ENCODE data around the gene ZNF831. TPM values are rescaled to one million over a fixed set of nuclear protein-coding genes. Genes with fewer than 3 reads are reported as not detected.

The ZNF831 gene
- total and polyA plus RNA-seq, 11 donors = 0.02 to 0.77 (median 0.06) TPM; not detected in 2

DNA sequence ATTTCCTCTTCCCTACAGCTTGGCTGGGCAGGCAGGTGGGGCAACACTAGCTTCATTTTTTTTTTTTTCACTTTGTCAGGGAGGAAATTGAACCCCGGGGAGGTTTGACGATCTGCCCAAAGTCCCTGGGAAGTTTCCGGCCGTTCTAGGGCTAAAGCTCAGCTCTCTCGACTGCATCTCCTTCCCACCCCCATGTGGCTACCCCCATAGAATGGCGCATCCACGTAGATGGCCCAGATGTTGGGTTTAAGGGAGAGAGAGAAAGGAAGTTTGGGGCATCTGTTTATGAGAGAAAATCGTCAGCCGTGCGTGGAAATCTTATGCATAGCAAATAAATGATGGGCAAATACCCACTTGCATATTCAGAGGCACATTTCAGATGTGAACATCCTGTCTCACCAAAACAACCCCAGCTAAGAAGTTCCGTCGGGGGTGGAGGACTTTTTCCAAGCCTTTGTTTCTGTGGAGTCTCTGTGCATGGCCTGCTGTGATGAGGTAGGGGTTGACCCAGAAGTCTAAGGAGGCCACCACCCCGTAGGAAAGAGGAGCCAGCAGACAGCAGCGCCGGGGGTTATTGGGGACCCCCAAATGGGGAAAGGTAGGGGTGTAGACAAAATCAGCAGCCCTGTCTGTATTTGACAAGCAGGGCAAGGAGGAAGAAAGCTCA is 40.5 kb upstream of the ZNF831 start:
- H3K27me3 ChIP-seq = peaks cover 0 to 6% (median 0%) of the 10 kb centered on the region in 9 donors
- H3K9me3 ChIP-seq = peaks cover 0 to 5% (median 0%) of the 10 kb centered on the region in 12 donors
- peak overlapping the region in 1 of 12 donors; percentile 51 for H3K27ac ChIP-seq
- no peak for DNase-seq
- no peaks in the 10 kb centered on the region for H3K36me3 ChIP-seq
- intact Hi-C loops (cut with DNase I) = no loop called here
- peaks cover 0 to 13% (median 0%) of the 10 kb centered on the region in 12 donors for H3K4me1 ChIP-seq
- no peak overlapping the region for H3K4me3 ChIP-seq
- TF ChIP-seq, protein P1, sequence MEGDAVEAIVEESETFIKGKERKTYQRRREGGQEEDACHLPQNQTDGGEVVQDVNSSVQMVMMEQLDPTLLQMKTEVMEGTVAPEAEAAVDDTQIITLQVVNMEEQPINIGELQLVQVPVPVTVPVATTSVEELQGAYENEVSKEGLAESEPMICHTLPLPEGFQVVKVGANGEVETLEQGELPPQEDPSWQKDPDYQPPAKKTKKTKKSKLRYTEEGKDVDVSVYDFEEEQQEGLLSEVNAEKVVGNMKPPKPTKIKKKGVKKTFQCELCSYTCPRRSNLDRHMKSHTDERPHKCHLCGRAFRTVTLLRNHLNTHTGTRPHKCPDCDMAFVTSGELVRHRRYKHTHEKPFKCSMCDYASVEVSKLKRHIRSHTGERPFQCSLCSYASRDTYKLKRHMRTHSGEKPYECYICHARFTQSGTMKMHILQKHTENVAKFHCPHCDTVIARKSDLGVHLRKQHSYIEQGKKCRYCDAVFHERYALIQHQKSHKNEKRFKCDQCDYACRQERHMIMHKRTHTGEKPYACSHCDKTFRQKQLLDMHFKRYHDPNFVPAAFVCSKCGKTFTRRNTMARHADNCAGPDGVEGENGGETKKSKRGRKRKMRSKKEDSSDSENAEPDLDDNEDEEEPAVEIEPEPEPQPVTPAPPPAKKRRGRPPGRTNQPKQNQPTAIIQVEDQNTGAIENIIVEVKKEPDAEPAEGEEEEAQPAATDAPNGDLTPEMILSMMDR (IDR thresholded peaks at IDR 0.05) = no peak
- no peak for TF ChIP-seq POLR2A (IDR thresholded peaks at IDR 0.05)
- 68 to 76% (median 71%) methylated on average over 15 of the region's 15 CpGs for WGBS, 4 donors
- ATAC-seq = no peak

DNA sequence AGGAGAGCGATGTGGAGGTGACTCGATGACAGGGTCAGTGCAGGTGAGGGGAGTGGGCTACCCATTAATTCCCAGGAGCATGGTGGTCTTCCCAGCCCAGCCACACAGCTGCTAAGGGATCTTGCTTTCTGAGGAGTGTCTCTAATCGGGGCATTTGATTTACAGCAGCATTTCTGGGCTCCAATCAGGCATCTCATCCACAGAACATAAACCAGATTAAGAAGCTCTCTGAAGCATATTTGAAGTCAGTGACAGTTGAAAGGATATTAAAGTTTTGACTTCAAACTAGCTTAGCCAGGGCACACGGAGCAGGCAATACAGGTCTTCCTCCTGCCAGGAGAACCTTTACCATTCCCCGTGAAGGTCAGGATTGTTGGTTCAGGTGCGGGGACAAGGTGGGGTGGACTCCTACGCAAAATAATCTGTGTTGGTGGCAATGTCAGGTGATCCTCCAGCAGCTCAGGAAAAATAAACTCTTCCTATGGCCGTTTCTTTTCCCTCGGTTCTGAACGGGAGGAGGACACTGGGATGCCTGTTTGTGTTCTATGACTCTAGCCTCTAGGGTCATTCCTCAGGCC is 39.9 kb upstream of the ZNF831 start:
- peak overlapping the region in 1 of 12 donors; percentile 51 for H3K27ac ChIP-seq
- no peak for ATAC-seq
- WGBS, 4 donors = 83 to 84% (median 84%) methylated on average over 10 of the region's 10 CpGs

DNA sequence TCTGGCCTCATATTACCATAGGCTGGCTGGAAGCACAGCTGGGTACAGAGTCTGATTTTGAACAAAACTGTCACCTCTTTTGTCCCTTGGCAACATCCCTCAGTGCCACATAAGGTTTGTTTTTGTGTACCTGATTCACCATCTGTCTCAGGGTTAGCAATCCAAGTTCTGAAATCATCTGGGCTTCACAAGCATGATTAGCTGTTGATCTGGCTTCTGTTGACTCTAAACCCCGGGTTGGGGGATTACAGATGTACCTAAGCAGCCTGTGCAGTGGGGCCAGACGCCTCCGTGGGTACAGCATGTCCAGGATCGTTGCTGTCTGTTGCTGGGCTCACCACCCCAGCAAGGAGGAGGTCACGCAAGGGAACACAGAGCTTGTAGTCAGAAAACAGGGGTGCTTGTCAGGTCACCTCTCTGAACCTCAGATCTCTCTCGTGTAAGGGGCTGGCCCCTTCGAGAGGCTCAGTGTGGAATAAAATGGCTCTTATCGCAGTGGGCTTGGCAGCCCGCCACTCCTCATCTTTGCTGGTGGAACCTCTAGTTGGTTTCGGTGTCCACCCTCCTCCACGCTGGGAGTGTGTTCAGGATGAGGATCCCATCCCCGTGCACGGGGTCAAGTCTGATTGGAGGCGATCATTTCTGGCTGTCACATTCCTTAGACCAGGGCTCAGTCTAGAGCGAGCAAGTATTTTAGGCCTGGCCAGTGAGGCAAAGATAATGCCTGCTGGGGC is 39.2 kb upstream of the ZNF831 start:
- WGBS, 4 donors = 76 to 80% (median 78%) methylated on average over 15 of the region's 15 CpGs
- intact Hi-C loops (cut with DNase I) = no loop called here
- TF ChIP-seq, protein P1 (IDR thresholded peaks at IDR 0.05) = no peak
- no peak for TF ChIP-seq POLR2A (IDR thresholded peaks at IDR 0.05)
- Histone ChIP-seq H3K36me3 (no peaks in the 10 kb centered on the region), H3K4me1 (peaks cover 0 to 13% (median 0%) of the 10 kb centered on the region in 12 donors), H3K4me3 (no peak overlapping the region), H3K27ac (no peak overlapping the region), H3K9me3 (peaks cover 0 to 5% (median 0%) of the 10 kb centered on the region in 12 donors), H3K27me3 (peaks cover 0 to 6% (median 0%) of the 10 kb centered on the region in 9 donors)
- DNase-seq = no peak
- ATAC-seq = no peak

More for the DNA sequence above, 39.9 kb upstream of the ZNF831 start:
- no peaks in the 10 kb centered on the region for H3K36me3 ChIP-seq
- intact Hi-C loops (cut with DNase I) = no loop called here
- H3K27me3 ChIP-seq = peaks cover 0 to 6% (median 0%) of the 10 kb centered on the region in 9 donors
- H3K4me1 ChIP-seq = peaks cover 0 to 13% (median 0%) of the 10 kb centered on the region in 12 donors
- no peak for DNase-seq
- TF ChIP-seq, protein P1 (IDR thresholded peaks at IDR 0.05) = no peak
- TF ChIP-seq POLR2A (IDR thresholded peaks at IDR 0.05) = no peak
- no peak overlapping the region for H3K4me3 ChIP-seq
- peaks cover 0 to 5% (median 0%) of the 10 kb centered on the region in 12 donors for H3K9me3 ChIP-seq

DNA sequence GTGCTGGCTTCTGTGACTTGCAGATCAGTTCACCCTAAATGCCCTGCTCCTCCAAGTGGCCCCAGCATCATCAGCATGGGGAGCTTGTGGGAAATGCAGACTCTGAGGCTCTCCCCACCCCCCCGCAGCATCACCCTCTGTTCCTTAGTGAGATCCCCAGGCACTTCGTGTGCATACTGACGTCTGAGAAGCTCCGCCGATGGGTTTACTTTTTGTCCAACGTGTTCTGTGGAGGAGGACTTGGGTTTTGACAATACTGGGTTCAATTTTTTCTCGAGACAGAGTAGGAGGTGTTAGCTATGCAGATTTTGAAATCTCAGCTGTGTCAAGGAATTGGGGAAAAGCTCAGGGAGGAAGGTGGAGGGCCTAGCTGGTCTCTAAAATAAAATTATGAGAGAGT is 38.3 kb upstream of the ZNF831 start:
- Histone ChIP-seq H3K4me3 (no peak overlapping the region), H3K4me1 (peaks cover 0 to 8% (median 0%) of the 10 kb centered on the region in 12 donors), H3K36me3 (no peaks in the 10 kb centered on the region), H3K27me3 (peaks cover 0 to 6% (median 0%) of the 10 kb centered on the region in 9 donors), H3K9me3 (peaks cover 0 to 5% (median 0%) of the 10 kb centered on the region in 12 donors), H3K27ac (no peak overlapping the region)
- ATAC-seq (no peak), DNase-seq (no peak)
- TF ChIP-seq, protein P1 (IDR thresholded peaks at IDR 0.05) = no peak
- no peak for TF ChIP-seq POLR2A (IDR thresholded peaks at IDR 0.05)
- intact Hi-C loops (cut with DNase I) = no loop called here
- WGBS, 4 donors = 81 to 88% (median 86%) methylated on average over 7 of the region's 7 CpGs

Measured in heart left ventricle (tissue), 16 donors.